Cardiac fibroblast (primary cell): ENCODE results near the gene GNG7.
"Not testable (repeated sequence)": the region's sequence is repeated elsewhere in the genome, so short reads cannot be mapped to it uniquely, and the experiment has no call there.

Source experiments
- DNase-seq, 2 donors: peaks; one replicate each; pipeline versions ENCODE4 v3.0.0 to v3.0.0-alpha.2; 2010; ENCODE audit warnings: low read depth in 2 of 2
- H3K4me3 ChIP-seq, 2 donors: replicated peaks in 1 of 2; 1 replicate in 1 of 2; 2 replicates in 1 of 2; pipeline ENCODE4 v1.5.1; 2011; ENCODE audit warnings: low read depth in 2 of 2, low read length in 2 of 2, mild to moderate bottlenecking in 2 of 2, moderate library complexity in 1 of 2
- CTCF ChIP-seq: IDR thresholded peaks from one replicate; pipeline ENCODE4 v1.5.1; 2011; ENCODE audit warnings: low read depth, mild to moderate bottlenecking, low read length, inconsistent platforms

Gene GNG7

GRCh38 chr19:2475018-2475701 is 227.3 kb downstream of the GNG7 start:
- no peak for TF ChIP-seq CTCF
- DNase-seq: peak; percentile 65 to 73
- H3K4me3 ChIP-seq: peak overlapping the region; percentile 64 to 69

- peak; percentile 74 for TF ChIP-seq CTCF
- peak; percentile 90 for DNase-seq
- peak overlapping the region; percentile 64 to 69 for H3K4me3 ChIP-seq
Measured at GRCh38 chr19:2474232-2475017, 228.1 kb downstream of the GNG7 start.

GRCh38 chr19:2469915-2470200 is 232.6 kb downstream of the GNG7 start:
- not testable (repeated sequence) for H3K4me3 ChIP-seq

GRCh38 chr19:2469102-2469914 is 233.2 kb downstream of the GNG7 start:
- TF ChIP-seq CTCF: no peak
- DNase-seq: peak; percentile 73 to 97
- no peak overlapping the region for H3K4me3 ChIP-seq

More at GRCh38 chr19:2469915-2470200, 232.6 kb downstream of the GNG7 start:
- DNase-seq: not testable (repeated sequence)

GRCh38 chr19:2468596-2468995 is 233.9 kb downstream of the GNG7 start:
- H3K4me3 ChIP-seq: no peak overlapping the region
- no peak for DNase-seq
- TF ChIP-seq CTCF: no peak

GRCh38 chr19:2464389-2464788 is 238.1 kb downstream of the GNG7 start:
- no peak for DNase-seq
- no peak for TF ChIP-seq CTCF
- no peak overlapping the region for H3K4me3 ChIP-seq

GRCh38 chr19:2463694-2464093 is 238.8 kb downstream of the GNG7 start:
- DNase-seq, H3K4me3 ChIP-seq: not testable (repeated sequence)
